Uterus (tissue), 4 donors: ENCODE results near the gene HCN2. TPM values are rescaled to one million over a fixed set of nuclear protein-coding genes. Genes with fewer than 3 reads are reported as not detected.
A peak's percentile ranks its signal among the peaks of the same experiment; 100 is the strongest.

Source experiments
- DNase-seq, 2 donors: peaks; one replicate each; pipeline ENCODE4 v3.0.0-alpha.2; 2019 to 2020
- H3K27ac ChIP-seq, 2 donors: fragments of 200-600 bp; sonication (generic); 1 replicate in 1 of 2; 2 replicates in 1 of 2; pipeline ENCODE4 v1.5.1; 2016 to 2018
- H3K27me3 ChIP-seq, 2 donors: fragments of 200-600 bp; sonication (generic); one replicate each; pipeline ENCODE4 v1.5.1; 2018 to 2019; ENCODE audit warnings: control low read depth in 1 of 2
- H3K36me3 ChIP-seq, 2 donors: fragments of 200-600 bp; sonication (generic); one replicate each; pipeline ENCODE4 v1.5.1; 2019; ENCODE audit warnings: control low read depth in 1 of 2
- H3K4me1 ChIP-seq, 2 donors: fragments of 200-600 bp; sonication (generic); one replicate each; pipeline ENCODE4 v1.5.1; 2018 to 2019; ENCODE audit warnings: control low read depth in 1 of 2
- H3K4me3 ChIP-seq, 2 donors: fragments of 200-600 bp; sonication (generic); 1 replicate in 1 of 2; 2 replicates in 1 of 2; pipeline ENCODE4 v1.5.1; 2018 to 2019; ENCODE audit warnings: mild to moderate bottlenecking in 1 of 2
- H3K9me3 ChIP-seq, 2 donors: fragments of 200-600 bp; sonication (generic); one replicate each; pipeline ENCODE4 v1.5.1; 2019; ENCODE audit warnings: control low read depth in 1 of 2
- POLR2A ChIP-seq, 2 donors: fragments of 450-650 bp; IDR thresholded peaks; one replicate each; pipeline ENCODE4 v1.6.1; 2016; ENCODE audit warnings: antibody characterized with exemption in 2 of 2, mild to moderate bottlenecking in 1 of 2, moderate library complexity in 1 of 2
- intact Hi-C: fragments of 100-400 bp; cut with DNase I; formaldehyde crosslinking; loops from one replicate; pipeline ENCODE4 v1.15.1; 2023; ENCODE audit warnings: low total_unique reads
- total RNA-seq, 4 donors: library from RNA; depleted of rRNA in 3 of 4; stranded (reverse); fragments of >200 nt in 3 of 4; gene quantifications; one replicate each; pipeline versions ENCODE4 v1.1.0 to v1.2.4, GENCODE V29; 2014 to 2023
- TF ChIP-seq, protein P1 (sequence below), 4 experiments: fragments of 200-600 bp in 2 of 4; fragments of 450-650 bp in 2 of 4; sonication (generic) in 2 of 4; IDR thresholded peaks; one replicate each; pipeline ENCODE4 v1.5.1; 2016 to 2019; ENCODE audit warnings: antibody characterized with exemption in 4 of 4, mild to moderate bottlenecking in 2 of 4, moderate library complexity in 1 of 4
- donor health status: DM: yes; HTN: yes; CAD: no.

The HCN2 gene
- total RNA-seq, 4 donors from 2014 or later, result 0.83 TPM; not detected in 3

DNA sequence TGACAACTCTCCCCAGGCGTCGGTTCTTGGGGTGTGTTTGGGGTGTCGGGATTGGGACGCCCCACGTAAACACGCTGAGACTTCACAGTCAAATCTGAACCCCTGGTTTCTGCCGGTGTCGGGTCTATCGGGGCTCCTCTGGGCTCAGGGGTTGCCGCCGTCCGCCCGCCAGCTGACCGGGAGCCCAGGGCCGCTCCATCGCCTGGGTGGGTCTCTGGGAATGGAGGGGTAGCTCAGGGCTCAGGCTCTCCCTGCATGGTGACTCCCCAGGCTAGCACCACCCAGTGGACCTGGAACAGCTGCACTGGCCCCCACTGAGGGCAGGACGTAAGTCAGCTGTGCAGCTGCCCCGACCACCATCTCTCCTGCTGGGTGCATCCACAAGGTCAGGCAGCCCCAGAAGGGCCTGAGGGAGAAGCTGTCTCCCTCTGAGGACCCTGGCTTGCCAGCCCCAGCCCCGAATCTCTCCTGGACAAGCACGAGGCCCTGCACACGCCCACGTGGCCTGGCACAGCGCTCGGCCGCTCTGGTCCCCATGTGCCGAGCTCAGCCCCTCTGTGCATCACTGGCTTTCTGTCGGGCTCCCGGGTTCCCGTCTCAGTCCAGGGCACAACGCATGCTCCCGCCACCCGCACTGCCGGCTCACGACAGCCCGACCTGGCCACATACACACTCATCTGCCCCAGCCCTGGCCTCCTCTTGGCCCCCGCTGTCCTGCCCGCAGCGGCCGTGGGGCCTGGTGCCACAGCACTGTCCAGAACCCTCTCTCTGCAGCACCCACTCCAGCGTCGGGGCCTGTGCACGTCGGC, 67.3 kb downstream of the HCN2 start:
- no peaks in the 10 kb centered on the region for H3K9me3 ChIP-seq
- intact Hi-C loops, result no loop called here
- H3K27me3 ChIP-seq, result no peaks in the 10 kb centered on the region
- H3K4me3 ChIP-seq, result no peak overlapping the region
- no peak for DNase-seq
- TF ChIP-seq, protein P1, sequence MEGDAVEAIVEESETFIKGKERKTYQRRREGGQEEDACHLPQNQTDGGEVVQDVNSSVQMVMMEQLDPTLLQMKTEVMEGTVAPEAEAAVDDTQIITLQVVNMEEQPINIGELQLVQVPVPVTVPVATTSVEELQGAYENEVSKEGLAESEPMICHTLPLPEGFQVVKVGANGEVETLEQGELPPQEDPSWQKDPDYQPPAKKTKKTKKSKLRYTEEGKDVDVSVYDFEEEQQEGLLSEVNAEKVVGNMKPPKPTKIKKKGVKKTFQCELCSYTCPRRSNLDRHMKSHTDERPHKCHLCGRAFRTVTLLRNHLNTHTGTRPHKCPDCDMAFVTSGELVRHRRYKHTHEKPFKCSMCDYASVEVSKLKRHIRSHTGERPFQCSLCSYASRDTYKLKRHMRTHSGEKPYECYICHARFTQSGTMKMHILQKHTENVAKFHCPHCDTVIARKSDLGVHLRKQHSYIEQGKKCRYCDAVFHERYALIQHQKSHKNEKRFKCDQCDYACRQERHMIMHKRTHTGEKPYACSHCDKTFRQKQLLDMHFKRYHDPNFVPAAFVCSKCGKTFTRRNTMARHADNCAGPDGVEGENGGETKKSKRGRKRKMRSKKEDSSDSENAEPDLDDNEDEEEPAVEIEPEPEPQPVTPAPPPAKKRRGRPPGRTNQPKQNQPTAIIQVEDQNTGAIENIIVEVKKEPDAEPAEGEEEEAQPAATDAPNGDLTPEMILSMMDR (IDR thresholded peaks at IDR 0.05), result no peak
- no peak for TF ChIP-seq POLR2A (IDR thresholded peaks at IDR 0.05)
- no peaks in the 10 kb centered on the region for H3K36me3 ChIP-seq
- H3K4me1 ChIP-seq, result peaks cover 0 to 39% of the 10 kb centered on the region in 2 donors
- H3K27ac ChIP-seq, result no peak overlapping the region

- no peak for TF ChIP-seq POLR2A (IDR thresholded peaks at IDR 0.05)
- H3K4me1 ChIP-seq, result peaks cover 0 to 39% of the 10 kb centered on the region in 2 donors
- no peak overlapping the region for H3K27ac ChIP-seq
Measured at GRCh38 chr19:657611-658010, 67.9 kb downstream of the HCN2 start.

DNA sequence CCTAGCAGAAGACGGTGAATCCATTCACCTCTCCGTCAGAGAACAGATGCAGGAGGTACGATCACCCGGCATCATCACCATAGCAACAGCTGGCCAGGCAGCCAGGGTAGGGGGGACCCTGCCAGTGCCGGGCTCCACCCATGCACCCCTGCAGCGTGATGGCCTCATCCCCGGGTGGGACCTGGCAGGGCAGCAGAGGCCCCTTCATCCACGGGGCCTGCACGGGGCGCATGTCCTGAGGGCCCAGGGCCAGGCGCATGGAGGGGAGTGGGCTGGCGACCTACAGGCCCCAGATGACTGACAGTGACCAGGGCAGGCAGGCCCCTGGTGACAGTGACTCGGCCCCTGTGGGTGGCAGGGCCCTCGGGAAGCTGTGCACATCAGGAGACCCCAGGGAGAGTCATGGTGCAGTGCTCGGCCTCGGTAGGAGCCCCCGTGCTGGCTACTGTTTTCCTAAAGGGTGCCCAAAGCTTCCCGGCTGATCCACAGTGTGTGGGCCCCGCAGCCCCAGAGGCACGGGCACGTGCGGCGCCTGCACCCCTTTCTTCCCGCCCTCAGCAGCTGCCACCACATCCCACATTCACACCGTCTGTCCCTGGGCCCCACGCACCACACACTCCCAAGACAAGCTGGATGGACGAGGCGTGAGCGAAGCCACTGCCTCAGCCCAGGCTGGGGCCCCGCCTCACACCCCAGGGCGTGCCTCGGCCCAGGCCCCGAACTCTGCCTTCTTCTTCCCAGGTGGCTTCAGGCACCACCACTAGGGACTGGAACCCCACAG, 68.6 kb downstream of the HCN2 start:
- no peak overlapping the region for H3K27ac ChIP-seq
- H3K27me3 ChIP-seq, result no peaks in the 10 kb centered on the region
- H3K4me1 ChIP-seq, result peaks cover 0 to 39% of the 10 kb centered on the region in 2 donors
- intact Hi-C loops, result no loop called here
- no peak for TF ChIP-seq POLR2A (IDR thresholded peaks at IDR 0.05)
- TF ChIP-seq, protein P1 (IDR thresholded peaks at IDR 0.05), result no peak
- H3K36me3 ChIP-seq, result no peaks in the 10 kb centered on the region
- no peak overlapping the region for H3K4me3 ChIP-seq
- no peaks in the 10 kb centered on the region for H3K9me3 ChIP-seq
- DNase-seq, result no peak

More at GRCh38 chr19:657611-658010, 67.9 kb downstream of the HCN2 start:
- no peak for DNase-seq
- intact Hi-C loops, result no loop called here
- H3K4me3 ChIP-seq, result no peak overlapping the region
- H3K9me3 ChIP-seq, result no peaks in the 10 kb centered on the region
- H3K27me3 ChIP-seq, result no peaks in the 10 kb centered on the region
- no peaks in the 10 kb centered on the region for H3K36me3 ChIP-seq

GRCh38 chr19:658916-659839, 69.5 kb downstream of the HCN2 start:
- DNase-seq, result no peak
- TF ChIP-seq POLR2A (IDR thresholded peaks at IDR 0.05), result no peak
- TF ChIP-seq, protein P1 (IDR thresholded peaks at IDR 0.05), result no peak
- Histone ChIP-seq H3K36me3 (no peaks in the 10 kb centered on the region), H3K27me3 (no peaks in the 10 kb centered on the region), H3K4me3 (no peak overlapping the region), H3K27ac (no peak overlapping the region), H3K9me3 (no peaks in the 10 kb centered on the region), H3K4me1 (peaks cover 0 to 45% of the 10 kb centered on the region in 2 donors)
- intact Hi-C loops, result no loop called here

DNA sequence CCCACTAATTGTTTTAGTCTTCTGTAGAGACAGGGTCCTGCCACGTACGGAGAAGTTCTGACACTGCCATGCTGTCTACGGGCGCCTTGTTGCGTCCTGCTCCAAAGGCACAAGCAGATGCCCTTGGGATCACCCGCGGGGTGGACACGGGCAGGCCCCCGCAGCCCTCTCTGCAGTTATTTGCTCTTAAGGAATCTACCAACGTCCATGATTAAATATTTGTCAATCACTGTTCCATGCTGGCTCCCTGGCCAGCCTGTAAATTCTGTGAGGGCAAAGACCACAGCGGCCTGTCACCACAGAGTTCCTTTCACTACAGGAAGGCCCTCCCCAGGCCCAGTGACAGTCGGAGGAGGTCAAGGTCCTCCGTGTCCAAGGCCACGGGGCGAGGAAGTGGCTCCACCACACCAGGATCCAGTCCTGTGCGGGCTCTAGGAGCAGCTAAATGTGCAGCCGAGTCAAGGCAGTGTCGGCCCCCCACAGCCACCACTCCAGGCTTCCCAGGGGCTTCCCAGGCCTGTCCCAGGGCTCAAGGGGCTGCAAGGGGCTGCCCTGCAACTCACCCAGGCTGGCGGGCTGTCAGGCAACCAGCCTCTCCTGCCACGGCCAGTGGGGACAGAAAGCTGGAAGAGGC, 71.2 kb downstream of the HCN2 start:
- Histone ChIP-seq H3K27ac (peak overlapping the region in 1 of 2 donors; percentile 63), H3K4me3 (peak overlapping the region; percentile 47 to 91), H3K4me1 (peaks cover 0 to 45% of the 10 kb centered on the region in 2 donors), H3K27me3 (no peaks in the 10 kb centered on the region), H3K9me3 (no peaks in the 10 kb centered on the region), H3K36me3 (no peaks in the 10 kb centered on the region)
- TF ChIP-seq, protein P1 (IDR thresholded peaks at IDR 0.05), result no peak
- TF ChIP-seq POLR2A (IDR thresholded peaks at IDR 0.05), result no peak
- intact Hi-C loops, result no loop called here
- DNase-seq, result no peak
